Measurements from ENCODE around the gene RPP14.

The RPP14 gene

GRCh38 chr3:58325525-58325992, 19.5 kb downstream of the RPP14 start:
- no peak overlapping the region for H3K4me3 ChIP-seq (ENCODE audit: low read depth, low read length)
- TF ChIP-seq CTCF (IDR thresholded peaks at IDR 0.05; ENCODE audit: borderline replicate concordance, insufficient read depth, low read depth, low read length): no peak

- no peak overlapping the region for H3K4me3 ChIP-seq (ENCODE audit: low read depth, low read length)
- no peak for TF ChIP-seq CTCF (IDR thresholded peaks at IDR 0.05; ENCODE audit: borderline replicate concordance, insufficient read depth, low read depth, low read length)
Measured at GRCh38 chr3:58326267-58326900, 20.3 kb downstream of the RPP14 start.

GRCh38 chr3:58329150-58329921, 23.3 kb downstream of the RPP14 start:
- no peak for TF ChIP-seq CTCF (IDR thresholded peaks at IDR 0.05; ENCODE audit: borderline replicate concordance, insufficient read depth, low read depth, low read length)

GRCh38 chr3:58329922-58330413, 23.9 kb downstream of the RPP14 start:
- H3K4me3 ChIP-seq (ENCODE audit: low read depth, low read length): no peak overlapping the region
- TF ChIP-seq CTCF (IDR thresholded peaks at IDR 0.05; ENCODE audit: borderline replicate concordance, insufficient read depth, low read depth, low read length): no peak

More at GRCh38 chr3:58329150-58329921, 23.3 kb downstream of the RPP14 start:
- no peak overlapping the region for H3K4me3 ChIP-seq (ENCODE audit: low read depth, low read length)

- H3K4me3 ChIP-seq (ENCODE audit: low read depth, low read length): no peak overlapping the region
- no peak for TF ChIP-seq CTCF (IDR thresholded peaks at IDR 0.05; ENCODE audit: borderline replicate concordance, insufficient read depth, low read depth, low read length)
Measured at GRCh38 chr3:58331593-58332152, 25.6 kb downstream of the RPP14 start.

- peak within 1 kb of the TSS; percentile 74 for H3K4me3 ChIP-seq (ENCODE audit: low read depth, low read length)
- peak; percentile 44; the same call in 1 of the 2 replicates for TF ChIP-seq CTCF (IDR thresholded peaks at IDR 0.05; ENCODE audit: borderline replicate concordance, insufficient read depth, low read depth, low read length)
Measured at GRCh38 chr3:58332575-58333188, 26.6 kb downstream of the RPP14 start, which contains the start of gene PXK. TSS of gene PXK (plus strand) at chr3:58332892. CDS start at chr3:58332989, 97 bp downstream.

All from GM12875 (cell line).